GM21390 (cell line): Measurements from ENCODE around the gene SMS.

Experiments used
- ATAC-seq: cut with Tn5 transposase; IDR thresholded peaks from one replicate; pipeline ENCODE4 v1.9.1; 2021; ENCODE audit not compliant: unreplicated experiment

SMS gene

DNA sequence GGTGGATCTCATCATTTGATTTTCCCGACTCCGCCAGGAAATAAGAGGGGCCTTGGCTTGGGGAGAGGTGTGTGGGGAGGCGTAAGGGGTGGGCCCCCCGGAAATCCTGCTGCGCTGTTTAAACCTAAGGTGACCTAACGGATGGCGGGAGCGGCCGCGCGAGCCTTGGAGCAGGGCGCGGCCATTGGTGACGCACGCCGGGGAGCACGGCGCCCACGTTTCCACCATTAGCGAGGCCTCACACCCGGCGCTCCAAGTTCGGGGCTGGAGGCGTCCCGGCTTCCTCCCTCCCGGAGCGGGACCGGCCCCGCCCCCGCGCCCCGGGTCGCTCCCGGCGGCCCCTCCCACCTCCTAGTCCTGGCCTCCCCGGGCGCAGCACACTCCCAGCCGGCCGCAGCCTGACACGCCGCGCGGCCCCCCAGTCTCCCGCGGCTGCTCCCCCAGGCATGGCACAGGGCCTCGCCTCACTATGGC is at the start of gene SMS:
SMS (plus strand) TSS at position 354 of the 474 bp plus-strand sequence; CDS start at position 470, 116 bp downstream.
- peak; percentile 79 for ATAC-seq

DNA sequence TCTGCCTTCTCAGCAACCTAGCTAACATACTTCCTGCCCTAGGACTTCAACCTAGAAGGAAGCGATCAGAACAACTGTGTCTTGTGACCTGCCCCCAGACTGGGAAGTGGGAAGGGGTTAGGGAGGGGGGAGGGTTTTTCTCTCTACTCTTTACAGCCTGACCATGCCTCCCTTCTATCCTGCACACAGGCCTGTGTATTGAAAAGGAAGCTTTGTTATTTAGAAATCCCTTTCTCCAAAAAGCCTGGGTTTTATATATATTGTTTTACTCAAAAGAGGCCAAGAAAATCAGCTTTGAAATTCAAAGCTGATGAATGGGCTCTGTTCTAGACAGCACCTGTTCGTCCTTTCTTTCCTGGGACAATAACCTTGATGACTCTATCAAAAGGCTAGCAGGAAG is 35.2 kb upstream of the SMS start:
- ATAC-seq: no peak

DNA sequence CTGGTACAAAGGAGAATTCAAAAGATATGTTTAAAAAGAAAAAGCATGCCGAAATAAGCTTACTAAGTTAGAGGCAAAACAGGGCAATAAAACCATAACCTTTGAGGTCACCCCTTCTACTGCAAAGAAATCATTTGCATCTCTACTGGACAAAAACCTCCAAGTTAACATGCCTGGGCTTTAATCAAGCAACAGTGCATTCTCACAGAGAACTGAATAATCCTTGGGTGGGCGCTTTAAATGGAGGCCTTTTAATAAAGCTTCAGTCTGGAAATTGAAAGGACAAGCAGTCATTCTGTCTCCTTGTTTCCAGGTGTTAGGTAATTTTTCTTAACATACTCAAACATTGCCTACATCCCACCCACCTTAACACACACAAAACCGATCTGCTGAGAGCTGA is 34.6 kb upstream of the SMS start:
- ATAC-seq: no peak

DNA sequence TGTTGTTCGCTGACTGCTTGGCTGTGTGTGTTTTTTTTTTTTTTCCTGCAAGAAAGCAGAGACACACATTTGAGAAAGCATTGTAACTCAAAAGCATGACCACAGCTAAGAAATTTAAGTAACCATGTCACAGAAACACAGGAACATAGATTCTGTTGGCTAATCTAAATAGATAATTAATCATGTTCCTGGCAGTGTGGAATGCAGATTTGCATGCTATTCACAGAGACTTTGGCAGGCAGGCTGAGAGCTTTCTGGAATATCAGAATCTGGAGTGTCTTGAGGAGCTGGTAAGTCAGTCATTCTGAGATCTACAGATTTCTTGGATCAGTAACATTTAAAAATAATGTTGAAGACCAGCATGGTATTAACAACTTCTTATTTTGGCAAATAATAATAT is 33.2 kb upstream of the SMS start:
- no peak for ATAC-seq

DNA sequence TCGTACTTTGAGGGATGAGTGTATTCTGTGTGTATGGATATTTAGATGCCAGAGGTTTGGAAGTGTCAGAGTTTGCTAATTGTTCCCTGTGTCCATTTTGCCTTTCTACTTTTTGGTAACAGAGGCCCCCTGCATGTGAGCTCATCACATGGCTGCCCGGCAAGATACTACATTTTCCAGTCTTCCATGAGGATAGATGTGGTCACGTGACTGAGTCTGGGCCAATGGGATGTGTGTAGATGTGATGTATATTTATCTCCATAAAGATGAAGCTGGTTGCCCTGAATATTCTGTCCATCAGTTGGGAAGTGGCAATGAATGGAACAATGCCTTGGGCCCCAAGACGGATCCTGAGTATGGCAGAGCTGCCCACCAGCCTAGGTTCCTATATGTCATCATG is 29.0 kb upstream of the SMS start:
- no peak for ATAC-seq

DNA sequence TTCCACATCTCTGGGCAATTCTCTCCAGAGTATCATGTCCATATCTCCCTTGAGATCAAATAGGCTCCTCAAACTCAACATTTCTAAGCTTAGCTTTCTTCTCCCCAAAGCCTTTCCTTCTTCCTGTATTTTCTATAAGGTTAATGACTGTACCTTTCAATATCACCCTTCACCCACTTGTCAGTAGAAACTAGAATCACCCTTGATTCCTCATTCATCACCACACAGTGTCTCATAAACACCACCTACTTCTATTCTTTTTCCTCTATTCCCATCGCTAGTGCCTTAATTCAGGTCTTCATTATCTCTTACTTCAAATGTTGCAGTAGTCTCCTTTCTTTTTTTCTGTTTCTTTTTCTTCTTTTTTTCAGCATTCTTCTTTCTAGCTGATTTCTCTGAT is 28.3 kb upstream of the SMS start:
- ATAC-seq: no peak

DNA sequence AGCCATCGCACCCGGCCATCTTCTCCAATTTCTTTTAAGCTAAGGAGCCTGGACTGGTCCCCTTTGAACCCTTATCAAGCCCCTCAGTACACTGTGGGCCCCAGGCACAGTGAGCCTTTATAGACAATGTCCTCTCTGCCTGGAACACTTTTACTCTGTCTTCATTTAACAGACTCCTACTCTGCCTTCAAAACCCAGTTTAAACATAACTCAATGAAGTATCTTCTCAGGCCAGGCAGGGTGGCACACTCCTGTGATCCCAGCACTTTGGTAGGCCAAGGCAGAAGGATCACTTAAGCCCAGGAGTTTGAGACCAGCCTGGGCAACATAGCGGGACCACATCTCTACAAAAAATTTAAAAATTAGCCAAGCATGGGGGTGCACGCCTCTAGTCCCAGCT is 27.5 kb upstream of the SMS start:
- ATAC-seq: no peak

DNA sequence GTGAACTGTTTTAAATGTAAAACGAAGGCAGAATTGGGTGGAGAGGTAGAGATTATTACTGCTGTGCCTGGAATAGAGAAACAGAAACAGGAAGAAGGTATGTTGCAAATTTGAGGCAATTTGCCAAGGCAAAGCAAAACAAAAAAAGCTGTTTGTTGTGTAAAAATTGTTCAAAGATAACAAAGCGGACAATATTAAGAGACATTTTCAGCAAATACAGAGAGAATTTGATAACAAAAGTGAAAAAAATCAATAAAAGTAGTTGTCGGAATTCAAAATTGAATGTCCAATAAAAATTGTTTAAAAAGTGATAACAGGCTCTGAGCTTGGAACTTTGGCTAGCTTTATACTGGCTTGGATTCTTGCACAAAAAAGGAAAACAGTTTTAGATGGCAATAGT is 14.4 kb upstream of the SMS start:
- ATAC-seq: no peak

DNA sequence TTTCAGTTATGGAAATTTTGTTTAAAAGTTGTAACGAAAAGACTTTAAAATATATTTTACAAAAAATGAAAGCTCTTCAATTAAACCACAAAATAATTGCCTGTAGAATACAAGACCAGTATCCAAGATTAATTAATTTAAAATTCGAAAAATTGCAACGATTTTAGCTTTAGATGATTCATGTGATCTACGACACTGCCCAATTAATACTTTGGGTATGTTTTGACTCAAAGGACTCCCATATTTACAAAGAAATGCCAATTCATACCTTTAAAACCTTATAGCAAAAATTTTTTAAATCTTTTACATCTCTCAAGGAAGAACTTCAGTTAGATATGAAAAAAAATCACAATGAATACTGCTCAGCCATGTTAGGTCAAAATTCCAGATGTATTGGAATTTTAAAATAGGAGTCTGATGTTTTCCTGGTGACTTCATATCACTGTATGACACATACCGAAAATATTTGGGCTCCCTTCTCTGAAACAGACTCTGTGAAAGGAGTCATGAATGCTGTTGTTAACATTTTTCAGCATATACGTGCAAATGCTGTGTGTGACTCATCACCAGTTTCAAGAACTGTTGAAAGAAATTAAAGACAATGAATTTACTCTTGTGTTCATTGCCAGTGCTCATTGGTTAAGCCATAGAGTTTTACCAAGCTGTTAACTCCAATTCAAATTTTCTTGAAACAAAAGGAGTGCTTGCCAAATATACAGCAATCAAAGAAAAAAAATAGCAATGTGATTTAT is 13.8 kb upstream of the SMS start:
- peak; percentile 87 for ATAC-seq

DNA sequence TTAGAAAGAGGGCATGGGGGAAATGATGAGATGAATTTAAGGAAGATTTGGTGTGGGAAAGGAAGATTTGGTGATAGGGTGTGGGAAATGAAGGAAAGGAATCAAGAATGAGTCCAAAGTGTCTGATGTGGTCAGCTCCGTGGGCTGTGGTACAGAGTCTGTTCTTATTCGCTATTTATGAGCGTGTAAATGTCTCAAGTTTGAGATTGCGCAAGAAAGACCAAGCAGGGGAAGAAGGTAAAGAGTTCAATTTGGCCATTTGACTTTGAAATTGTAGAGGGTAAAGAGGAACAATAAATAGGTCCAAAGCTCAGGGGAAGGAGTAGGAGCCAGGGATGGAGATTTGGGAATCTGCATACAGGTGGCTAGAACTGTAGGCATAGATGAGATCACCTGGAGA is 11.3 kb upstream of the SMS start:
- no peak for ATAC-seq

DNA sequence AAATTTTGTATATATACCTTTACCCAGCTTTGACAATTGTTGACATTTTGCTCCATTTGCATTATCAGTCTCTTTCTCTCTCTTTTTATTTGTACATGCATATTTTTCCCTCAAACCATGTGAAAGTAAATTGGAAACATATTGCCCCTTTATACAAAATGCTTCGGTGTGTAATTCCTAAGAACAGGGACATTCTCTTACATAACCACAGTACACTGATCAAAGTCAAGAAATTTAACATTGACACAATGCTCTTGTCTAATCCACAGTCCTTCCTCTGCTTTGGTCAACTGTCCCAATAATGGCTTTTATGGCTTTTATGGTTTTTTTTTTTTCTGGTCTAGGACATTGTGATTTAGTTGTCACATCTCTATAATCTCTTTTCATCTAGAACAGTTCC is 9.5 kb upstream of the SMS start:
- no peak for ATAC-seq

DNA sequence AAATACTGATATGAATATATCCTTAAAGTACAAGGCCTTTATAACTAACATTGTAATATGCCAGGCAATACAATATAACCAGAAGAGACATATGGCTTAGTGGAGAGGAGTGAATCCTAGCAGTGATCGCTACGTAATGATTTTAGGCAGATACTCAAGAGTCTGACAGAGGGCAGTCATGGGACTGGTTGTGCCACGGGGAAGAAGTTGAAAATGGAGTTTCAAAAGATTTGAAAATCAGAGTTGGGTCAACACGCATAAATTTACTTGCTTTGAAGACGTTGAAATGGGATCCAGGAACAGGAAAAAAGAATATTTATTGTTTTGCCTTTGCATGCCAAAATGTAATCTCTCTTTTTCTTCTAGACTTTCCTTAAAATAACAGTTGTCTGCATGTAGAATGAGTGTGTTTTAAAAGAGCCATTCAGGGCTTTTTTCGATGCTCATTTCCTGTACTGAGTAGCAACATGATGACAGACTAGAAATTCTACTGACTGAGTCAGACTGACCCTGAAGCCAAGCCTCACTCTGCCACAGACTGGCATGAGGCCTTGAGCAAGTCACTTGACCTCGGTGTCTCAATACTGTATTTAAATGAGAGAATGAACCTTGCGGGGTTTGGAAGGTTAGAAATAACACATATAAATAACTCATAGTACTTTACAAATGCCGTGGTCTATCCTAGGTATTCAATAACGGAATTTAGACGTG is 8.1 kb upstream of the SMS start:
- no peak for ATAC-seq

DNA sequence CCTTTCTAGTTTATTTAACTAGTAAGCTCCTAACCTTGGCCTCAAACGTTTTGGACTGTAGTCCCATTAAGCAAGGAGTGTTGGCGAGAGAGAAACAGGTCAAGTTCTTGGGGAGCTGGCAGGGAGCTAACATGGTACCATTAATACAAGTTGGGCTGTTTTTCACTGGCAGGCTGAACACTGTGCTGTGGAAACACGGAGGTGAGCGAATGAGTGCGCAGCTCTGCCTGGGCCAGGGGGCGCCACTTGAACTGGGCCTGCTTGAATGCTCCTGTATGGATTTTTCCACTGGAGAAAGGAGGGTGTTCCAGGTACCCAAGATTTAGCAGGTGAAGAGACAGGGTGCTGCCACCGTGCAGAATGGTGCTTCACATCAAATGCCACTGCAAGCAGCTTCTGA is 7.4 kb upstream of the SMS start:
- ATAC-seq: no peak

DNA sequence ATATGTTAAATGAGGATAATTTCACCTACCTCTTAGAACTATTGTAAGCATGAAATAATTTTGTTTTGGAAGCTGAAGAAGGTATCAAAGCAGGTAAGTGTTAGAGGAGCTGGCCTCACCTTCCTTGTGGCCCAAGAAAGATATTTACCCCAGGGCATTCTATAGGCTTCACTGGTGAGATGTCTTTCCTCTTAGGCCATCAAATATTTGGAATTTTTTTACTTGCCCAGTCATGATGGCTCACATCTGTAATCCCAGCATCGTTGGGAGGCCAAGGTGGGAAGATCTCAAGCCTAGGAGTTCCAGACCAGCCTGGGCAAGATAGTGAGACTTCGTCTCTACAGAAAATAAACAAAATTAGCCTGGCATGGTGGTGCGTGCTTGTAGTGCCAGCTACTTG is 6.1 kb upstream of the SMS start:
- no peak for ATAC-seq

DNA sequence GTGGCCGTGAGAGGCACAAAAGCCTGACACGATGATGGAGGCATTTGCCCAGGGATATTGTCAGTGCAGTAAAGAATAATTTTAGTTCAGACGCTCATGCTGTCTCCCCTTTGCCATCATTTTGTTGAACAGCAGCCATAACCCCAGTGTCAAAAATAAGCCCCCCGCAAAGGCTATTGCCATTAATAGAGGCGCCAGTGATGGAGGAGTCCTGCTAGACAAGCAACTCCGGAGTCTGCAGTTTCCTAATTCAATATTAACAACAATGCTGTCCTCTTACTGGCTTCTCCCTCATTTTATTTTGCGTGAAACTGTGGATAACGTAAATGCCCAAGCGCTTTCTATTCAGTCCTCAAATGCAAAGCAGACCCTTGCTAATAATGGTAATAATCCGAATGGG is 603 bp upstream of the SMS start:
- no peak for ATAC-seq

DNA sequence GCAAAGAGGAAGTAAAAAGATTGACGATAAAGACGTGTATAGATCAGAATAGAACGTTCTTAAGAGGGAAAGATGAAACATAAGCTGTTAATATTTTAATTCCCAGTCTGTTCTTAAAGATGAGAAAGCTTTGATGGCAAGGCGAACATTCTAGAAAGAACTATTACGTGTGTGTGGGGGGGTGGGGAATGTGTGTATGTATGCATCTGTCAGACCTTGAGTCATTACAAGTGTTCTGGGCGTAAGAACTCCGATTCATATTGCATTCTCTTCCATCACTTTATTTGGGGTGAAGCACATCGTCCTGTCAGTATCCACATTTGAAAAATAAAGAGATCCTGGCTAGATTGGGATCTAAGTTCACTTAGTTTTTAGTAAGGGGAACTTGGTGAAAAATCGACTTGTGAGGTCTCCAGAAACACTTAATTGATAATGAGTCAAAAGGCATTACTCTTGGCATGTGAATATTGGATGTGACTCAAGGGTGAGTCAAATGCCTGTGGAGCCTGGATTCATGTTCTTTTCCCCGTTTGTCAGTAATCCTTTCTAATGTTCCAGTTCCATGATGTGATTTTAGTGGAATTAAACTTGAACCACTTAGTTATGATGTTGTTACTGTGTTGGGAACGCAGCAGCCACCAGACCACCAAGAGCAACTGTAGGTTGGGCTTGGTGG is 3.1 kb downstream of the SMS start:
- ATAC-seq: no peak

DNA sequence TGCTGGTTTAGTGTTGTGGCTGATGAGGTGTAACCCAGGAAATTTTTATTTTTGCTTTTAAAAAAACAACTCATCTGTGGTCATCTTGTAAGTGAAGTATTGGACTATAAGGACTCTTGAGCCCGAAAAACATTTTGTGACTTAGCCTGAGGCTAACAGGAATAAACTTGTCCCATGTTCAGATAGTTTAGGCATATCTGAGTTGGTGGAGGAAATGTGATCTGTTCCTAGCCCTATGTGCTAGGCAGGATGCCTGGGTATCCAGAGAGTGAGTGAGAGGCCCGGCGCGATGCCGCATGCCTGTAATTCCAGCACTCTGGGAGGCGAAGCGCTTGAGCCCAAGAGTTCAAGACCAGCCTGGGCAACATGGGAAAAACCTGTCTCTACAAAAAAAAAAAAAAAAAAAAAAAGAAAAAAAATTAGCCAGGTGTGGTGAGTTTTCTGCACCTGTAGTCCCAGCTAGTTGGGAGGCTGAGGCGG is 3.7 kb downstream of the SMS start:
- ATAC-seq: no peak

DNA sequence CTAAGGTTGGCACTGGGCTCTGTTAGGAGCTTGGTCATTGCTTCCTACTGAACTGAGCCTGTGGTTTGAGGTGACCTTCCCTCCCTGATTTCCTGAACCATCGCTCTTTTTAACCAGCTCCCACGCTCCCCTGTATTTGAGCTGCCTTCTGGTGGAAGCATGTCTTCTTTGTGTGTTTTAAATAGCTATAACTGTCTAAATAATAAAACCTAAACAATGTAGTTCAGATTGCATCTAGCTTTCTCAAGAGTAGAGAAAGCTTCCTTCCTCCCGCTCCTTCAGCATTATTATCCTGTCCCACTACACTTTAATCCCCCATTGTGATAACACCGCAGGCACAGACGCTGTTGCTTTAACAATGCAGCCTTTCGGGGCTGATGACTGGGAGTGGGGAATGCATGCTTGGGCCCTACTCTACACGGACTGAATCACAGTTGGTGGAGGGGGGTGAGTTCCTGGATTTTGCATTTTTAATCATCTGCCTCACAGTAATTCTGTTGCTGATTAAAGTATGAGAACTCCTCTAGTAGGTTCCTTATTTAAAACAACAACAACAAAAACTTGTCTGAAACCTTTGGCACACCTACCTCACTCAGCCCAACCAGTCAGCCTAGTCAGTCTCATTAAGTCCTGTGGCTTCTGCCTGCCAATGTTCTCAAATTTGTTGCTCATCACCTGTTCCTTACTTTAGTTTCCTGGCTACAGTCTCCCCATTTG is 6.6 kb downstream of the SMS start:
- ATAC-seq: no peak

DNA sequence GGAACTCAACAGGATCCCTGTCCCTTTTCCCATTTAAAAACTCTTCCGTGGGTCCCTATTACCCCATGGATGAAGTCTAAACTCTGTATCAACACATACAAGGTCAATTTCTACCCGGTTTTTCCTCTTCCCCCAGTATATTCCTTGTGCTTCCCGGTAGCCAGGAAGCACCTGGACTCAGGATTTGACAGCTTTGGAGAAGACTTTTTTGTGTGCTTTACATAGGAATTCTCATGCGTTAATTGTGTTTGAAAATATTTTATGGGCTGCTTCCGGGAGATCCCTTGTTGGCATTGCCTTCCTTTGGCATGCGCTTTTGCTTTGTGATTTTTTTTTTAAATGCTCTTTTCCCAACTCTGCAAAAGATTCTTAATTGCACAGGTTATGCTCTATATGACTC is 7.2 kb downstream of the SMS start:
- ATAC-seq: no peak

DNA sequence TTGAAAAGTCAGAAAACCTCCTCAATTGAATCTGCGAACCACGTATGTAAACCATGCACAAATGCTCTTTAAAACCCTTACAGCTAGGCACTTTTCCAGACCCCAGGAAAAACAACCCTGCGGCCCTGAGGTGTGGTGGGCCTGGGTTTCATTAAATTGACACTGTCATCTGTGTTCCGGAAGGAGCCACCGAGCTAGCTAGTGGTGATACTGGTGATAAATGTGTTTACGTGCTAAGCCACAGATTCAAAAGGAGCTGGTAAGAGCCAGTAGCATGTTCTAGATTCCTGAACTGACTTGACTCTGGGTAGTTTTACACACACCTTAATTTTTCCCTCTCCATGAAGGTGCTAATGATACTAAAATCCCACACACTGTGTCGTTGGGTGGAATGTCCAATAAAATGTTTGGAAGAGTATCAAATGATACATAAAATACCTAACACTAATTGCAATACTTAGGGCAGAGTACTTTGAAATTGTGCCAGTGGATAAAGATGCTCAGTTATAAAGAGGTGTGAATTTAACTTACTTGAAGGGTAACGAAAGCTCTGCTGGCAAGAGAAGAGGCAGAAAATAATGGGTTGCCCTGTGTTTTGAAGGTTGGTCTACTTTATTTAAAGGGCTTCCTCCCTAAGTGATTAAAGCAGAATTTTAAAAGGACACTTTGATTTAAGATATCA is 8.5 kb downstream of the SMS start:
- no peak for ATAC-seq

DNA sequence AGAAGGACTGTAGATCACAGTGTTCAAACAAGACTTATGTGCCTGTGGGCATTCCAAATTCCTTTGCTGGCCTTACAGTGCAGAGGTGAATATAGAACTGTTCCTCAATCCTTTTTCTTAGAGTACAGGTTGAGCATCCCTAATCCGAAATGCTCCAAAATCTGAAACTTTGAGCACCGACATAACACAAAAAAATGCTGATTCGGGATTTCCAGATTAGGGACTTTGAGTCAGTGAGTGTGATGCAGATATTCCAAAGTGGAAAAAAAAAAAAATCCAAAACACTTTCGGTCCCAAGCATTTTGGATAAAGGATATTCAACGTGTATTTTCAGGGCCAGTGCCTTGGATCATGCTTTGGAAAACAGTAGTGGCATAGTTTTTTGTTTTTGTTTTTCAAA is 9.2 kb downstream of the SMS start:
- no peak for ATAC-seq
